Dermis microvascular lymphatic vessel endothelial cell (primary cell): Measurements from ENCODE around the gene ERN1. TPM values are rescaled to one million over a fixed set of nuclear protein-coding genes. Genes with fewer than 3 reads are reported as not detected.

Source experiments
- DNase-seq, 2 donors: peaks; one replicate each; pipeline versions ENCODE4 v3.0.0 to v3.0.0-alpha.2; 2010; ENCODE audit warnings: low read depth in 2 of 2
- total RNA-seq: library from RNA; depleted of rRNA; stranded (reverse); fragments of >200 nt; gene quantifications from 2 replicates; pipeline ENCODE4 v1.2.1, GENCODE V29; 2014

ERN1 gene
- total RNA-seq, 1 donor from 2014 or later = 5.6 TPM

DNA sequence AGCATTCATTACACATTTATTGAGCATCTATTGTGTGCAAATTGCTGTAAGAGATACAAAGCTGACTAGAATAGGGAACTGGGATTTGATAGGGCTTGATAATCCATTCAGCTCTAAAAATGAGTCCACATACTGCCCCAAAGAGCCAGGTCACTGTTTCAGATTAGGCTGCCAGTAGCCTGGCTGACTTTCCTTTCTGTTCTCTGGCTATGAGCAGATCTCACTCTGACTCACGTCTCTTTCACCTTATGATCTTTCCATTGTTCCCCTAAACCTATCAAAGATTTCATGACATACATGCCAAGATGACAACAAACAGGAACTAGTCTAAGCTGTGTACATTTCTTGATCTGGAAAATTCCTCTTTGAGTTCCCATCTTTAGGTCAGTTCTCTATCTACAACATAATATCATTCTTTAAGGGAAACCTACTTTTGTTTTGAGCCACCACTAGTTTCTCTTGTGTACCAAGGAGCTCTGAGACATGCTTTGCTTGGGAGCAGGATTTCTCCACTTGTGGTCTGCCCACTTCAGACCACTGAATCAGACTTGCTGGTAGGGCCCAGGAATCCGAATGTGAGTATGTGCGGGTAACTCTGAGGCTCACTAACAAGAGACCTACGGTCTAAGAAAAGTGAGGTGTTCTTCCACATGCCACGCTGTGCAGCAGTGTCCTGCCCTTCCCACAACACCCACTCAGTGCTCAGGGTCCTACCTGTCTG, 68.6 kb downstream of the ERN1 start:
- peak; percentile 68 to 93 for DNase-seq

DNA sequence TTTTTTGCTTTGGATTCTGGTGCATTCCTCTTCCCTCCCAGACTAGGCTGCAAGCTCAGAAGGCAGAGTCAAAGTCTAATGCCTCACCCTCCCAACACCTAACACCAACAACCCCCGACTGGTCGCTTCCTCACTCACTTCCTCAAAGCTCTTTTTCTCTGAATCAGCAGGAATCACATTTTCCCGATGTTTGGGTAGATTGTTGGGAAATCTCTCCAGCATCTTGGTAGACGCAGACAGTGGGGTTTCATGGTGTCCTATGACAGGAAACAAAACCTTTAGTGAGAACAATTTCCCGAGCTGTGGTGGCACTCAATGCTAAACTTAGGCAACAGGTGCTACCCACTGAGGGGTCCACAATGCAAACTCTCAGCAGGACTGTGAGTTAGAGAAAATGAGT, 69.6 kb downstream of the ERN1 start:
- peak in 1 of 2 donors; percentile 71 for DNase-seq

DNA sequence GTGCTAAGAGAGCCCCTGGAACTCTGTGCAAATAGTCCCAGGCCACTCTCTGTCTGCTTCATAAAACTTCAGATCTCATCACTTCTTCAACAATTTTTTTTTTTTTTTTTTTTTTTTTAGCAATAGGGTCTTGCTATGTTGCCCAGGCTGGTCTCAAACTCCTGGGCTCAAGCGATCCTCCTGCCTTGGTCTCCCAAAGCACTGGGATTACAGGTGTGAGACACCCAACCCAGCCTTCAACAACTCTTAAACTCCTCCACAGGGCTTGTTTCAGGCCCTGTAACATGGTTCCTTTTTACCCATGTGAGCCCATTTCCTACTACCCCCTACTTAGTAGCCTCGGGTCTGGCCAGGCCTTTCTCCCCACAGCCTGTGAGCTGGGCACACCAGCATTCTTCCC, 70.2 kb downstream of the ERN1 start:
- no peak for DNase-seq

DNA sequence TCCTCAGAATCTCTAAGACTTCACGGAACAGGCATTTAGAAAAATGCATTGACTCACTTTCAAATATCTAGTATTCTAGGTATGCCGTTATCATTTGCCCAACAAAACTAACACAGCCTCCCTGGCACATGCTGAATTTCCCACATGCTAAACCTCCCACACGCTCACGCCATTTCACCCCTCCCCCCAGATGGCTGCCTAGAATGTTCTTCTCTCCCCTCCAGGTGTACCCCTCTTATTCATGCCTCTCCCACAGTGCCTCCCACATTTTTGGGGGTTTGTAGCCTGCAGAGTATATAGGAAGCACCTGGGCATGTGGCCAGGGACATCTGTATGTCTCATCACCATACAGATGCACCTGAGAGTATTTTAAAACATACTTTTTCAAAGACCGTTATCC, 71.3 kb downstream of the ERN1 start:
- no peak for DNase-seq

DNA sequence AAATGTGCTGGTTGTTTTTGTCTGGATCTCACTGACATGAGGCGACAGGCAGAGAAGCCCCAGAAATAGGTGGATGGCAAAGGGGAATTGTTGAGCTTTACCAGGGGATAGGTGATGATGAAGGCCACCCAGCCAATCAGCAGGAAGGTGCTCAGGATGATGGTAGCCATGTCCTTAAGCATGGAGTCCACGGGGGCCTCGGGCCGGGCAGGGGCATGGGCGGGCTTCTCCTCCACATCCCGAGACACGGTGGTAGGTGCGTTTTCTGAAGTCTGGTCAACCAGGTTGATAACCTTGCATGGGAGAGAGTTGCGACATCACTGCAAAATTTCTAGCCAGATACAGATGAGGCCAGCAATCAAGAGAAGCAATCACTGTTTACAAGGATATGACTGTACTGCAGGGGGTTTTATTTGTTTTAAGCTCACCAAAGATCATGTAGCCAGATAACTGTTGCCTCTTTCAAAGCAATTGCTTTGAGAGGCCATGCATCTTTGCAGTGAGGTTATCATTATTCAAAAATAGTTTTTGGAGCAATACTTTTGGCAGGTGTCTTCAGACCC, 72.2 kb downstream of the ERN1 start:
- no peak for DNase-seq

DNA sequence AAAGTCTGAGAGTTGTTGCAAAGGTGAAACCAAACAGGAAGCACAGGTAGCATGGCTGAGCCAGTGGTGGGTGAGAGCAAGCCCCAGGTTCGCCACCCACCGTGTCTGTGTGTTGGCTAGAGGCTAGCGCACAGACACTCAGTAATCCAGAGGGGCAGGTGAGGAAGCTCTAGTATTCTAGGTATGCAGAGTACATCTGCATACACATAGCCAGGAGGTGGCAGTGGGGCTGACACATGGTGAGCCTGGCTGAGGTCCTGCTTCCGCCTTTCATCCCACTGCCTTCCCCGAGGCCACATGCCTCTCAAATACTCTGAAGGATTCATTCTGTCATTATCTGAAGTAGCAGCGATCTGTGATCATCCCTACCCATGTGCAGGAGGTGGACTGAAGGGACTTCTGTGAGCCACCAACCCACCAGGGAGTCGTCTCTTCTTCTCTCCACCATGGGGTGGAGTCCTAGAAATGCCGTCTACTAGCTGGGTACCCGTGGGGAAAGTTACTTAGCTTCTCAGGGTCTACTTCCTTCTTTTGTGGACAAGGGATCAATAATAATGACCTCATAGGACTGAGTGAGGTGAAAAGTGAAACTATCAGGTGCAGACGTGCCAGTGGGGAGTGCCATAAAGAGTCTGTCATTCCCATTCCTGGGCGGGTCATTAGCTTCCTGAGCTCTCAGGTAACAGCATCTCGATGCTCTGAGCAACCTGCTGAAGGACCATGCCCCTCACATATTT, 73.5 kb downstream of the ERN1 start:
- no peak for DNase-seq

DNA sequence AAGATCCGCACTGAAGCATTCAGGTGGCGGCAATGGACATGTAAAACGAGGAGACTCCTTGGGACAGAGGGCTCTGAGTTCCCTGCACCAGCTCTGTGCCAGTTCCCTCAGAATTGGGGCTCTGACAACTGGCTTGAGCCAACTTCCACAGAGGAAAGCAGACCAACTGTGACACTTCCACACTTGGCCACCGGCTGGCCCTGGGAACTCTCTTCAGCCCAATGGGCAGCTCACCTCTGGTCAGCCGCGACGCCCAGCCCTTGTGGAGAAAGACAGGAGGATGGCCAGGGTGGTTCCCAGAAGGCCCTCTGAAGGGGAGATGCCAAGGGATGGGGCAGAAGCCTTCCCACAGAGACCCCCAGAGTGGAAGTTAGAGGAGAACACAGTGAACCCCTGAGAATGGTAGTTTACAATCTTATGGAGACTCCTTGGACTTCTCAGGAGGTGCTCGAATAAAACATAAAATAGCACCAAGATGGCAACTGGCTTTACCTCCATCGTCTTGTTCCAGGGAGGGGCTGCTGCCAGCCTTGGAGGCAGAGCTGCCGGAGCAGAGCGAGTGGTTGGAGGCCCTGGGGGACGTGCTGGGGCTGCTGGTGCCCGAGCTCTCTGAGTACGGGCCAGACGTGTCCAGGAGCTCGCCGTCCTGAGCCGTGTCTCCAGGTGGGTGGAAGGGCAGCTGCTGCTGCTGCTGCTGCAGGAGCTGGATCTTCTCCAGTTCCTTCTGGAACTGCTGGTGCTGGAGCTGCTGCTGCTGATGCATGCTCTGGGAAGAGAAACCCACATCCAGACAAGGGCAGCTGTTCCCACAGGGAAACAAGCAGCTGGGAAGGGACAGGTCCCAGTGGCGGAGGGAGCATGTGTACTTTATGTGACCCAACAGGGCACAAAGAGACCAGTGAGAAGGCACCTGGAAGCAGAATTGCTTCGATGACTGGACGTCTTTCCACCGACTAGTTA, 74.5 kb downstream of the ERN1 start:
- DNase-seq = no peak

DNA sequence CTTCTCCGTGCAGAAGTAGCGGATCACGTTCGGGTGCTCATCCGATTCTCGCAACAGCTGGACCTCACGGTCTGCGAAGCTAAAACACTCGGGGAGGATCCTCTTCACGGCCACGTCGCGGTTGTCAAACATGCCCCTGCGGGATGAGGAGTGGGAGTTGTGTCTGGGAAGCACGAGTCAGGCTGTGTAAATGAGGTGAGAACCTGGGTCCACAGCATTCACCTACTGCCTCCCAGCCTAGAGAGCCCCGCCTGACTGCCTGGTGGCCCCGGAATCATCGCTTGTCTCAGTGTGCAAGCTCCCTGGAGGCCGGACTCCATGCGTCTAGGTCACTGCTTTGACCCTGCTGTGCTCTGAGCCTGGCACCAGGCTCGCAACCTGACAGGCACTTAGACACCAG, 75.6 kb downstream of the ERN1 start:
- no peak for DNase-seq

DNA sequence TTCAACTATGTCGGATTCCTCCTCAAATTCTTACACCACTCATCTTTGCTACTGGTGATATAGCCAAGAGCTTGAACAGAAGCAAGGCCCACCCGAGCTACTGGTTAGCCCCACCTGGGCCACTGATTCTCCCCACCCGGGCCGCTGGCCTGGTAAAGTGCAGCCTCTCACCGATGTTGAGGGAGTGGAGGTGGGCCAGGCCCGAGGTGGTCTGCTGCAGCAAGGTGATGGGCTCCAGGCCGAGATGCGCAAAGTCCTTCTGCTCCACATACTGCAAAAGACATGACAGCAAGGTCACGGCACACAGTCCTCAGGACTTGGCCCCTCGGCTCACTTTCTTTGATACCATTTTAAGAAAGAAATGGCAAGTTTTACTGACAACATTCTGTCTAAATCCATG, 76.8 kb downstream of the ERN1 start:
- no peak for DNase-seq

DNA sequence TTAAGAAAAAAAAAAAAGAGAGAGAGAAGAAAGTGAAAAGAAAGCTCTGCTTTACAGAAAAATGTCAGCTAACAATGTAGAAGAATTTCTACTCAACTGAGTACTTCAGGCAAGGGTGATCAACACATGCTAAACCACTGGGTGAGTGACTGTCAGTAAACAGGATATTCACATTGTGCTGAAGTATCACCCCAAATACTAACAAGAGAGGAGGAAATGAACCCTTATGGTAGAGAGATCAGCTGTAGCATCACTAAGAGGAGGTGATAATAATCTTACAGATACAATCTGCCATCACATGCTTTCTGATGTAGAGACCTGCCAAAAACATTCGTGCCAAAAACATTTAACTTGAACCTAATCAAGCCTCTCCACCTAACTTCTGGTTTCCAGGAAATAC, 78.8 kb downstream of the ERN1 start:
- peak; percentile 40 to 48 for DNase-seq

DNA sequence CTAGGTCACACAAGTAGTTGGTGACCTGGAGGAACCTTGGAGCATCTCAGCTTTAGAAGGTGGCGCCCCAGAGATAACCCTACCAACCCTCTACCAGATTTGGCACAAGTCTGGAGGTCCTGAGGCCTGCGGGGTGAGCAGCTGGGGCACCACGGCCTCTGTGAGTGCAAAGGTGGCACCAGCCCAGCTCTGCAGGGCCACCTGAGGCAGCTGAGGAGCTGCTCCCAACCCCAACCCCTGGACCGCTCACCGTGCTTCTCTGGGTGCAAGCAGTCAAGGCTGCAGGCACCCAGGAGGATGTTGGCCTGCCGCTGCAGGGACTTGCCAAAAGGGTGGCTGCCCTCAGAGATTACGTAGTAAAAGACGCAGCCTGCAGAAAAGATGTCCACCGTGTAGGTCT, 81.1 kb downstream of the ERN1 start:
- no peak for DNase-seq

DNA sequence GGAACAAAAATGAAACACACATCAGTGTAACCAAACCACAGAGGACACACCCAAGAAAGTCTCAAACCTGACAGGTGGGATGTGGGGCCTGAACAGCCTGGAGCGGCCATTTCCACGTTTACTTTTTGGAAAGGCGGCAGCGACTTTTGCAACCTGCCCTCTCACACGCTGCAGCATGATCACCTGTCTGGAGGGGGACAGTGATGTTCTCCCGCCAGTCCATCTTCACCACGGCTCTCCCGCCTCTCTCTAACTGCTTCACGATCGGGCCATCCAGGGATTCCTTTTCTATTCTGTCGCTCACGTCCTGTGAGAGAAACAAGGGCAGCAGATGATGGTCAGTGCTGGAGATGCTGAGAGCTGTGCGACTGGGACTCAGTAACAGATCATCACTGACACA, 84.8 kb downstream of the ERN1 start:
- no peak for DNase-seq

DNA sequence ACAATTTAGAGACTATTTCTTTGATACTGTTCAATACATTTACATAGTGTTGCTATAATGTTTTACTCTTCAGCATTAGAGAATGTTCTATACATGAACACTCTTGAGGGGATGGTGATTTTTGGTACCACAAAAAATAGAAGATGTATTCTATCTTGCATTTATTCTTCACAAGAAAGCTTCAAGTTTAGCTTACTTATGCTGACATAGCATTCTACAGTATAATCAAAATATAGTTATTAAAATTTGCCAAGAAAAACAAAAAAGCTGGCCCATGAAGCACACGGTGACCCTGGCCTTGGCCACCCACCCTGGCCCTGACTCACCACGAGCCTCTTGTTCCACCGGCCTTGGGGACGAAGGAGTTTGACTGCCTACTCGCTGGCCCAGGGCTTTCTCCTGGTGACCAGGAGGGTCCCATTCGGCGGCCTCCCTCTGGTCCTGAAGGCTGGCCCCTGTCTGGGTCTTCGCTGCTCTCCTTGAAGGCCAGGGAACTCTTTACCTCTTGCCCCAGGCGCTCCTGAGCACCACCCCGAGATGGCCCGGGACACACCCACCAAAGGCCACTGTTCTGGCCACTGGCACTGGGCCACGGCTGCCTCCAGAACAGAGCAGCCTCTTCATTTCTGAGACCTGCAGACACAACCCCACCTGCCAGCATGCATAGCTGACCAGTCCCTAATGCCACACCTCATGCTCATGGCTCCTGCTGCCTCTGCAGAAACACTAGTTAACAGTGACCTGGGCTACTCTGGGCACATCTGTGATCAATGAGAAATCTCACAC, 87.1 kb downstream of the ERN1 start:
- no peak for DNase-seq

DNA sequence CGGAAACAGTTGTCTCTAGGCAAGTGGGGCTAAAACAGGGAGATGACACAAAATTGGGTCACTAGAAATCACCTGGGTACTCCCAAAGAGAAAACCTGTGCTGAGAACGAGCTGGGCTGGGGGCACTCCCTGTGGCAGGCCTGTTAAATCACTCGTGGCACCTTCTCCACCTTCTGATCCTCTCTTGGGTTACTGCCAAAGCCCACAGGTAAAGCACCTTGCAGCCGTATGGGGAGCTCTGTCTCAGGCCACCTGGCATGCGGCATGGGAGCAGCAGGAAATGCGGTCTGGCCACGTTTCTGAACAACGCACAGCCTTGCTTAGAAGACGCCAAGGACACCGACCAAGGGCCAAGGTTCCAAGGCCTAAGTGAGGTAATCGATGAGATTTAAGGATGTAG, 88.0 kb downstream of the ERN1 start:
- no peak for DNase-seq

DNA sequence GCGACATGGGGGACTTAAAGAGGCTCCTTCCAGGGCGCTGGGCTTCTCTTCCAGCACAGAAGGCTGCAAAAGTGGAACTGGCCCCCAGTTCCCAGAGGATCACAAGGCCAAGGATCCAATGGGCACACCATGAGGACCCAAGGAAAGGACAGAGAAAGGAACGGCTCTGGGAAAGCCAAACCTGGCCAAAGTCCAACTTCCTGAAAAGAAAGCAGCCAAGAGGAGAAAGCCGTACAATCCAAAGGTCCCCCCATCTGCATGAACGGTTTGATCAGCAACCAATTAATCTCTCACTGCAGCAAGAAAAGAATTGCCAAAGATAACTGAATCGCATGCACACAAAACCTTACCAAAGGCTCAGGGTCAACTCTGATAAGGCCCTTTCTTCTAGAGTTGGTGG, 89.7 kb downstream of the ERN1 start:
- DNase-seq = no peak

DNA sequence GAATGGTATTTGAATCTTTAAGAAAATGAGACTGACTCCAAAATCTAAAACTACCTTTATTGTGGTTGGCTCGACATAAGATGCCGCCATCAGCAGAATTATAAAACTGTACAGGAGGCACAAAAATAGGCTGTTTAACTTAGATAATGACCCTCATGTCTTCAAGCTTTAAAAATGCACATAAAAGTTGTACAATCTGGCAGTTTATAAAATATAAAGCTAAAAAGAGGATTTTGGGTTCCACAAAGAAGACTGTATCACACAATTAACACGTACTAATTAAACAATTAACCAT, 90.9 kb downstream of the ERN1 start:
- no peak for DNase-seq

DNA sequence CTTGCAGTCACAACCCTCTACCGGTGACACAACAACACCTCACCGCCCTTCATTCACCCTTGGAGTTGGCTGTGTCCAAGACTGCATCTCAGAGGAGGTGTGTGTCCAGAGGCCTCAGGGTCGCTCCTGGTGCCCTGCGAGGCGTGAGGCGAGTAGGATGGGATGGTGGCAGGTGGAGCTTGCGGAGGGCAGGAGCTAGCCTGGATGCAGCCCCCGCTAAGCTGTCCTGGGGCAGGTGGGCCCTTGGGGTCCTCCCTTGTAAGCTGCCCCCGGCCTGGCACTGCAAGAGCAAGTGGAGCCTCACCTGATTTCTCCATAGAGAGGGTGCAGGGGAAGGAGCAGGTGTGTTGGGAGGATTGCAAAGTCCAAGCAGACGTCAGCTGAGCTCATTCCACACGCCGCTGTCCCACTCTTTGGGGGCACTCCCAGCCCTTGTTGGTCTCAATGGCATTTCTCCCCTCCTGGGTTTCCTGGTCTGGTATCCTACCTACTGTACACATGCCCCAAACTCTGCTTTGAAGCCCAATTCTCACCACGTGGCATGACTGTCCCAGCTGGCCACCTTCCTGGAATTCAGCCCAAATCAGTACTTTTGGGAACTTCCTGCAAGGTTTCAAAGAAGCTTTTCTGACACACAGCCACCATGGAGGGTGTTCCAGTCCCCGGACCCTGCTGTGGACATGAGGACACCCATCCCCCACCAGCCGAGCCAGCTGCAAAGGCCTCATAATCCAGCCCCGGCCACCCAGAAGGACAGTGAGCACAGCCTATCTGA, 91.4 kb downstream of the ERN1 start:
- no peak for DNase-seq

DNA sequence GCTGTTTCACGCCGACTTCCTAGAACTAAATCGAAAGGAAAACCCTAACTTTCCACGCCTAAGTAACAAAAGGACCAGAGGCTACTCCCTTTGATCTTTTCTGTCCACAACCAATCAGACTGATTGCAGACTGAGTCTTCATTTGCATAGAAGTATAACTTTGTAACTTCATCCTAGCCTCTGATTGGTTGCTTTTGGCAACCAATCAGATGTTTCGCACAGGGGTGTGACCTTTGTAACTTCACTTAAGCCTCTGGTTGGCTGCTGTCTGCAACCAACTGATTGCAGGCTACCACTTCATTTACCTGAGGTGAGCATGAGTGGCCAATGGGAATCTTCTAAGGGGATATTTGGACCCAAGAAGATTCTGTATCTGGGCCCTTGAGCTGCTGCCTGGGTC, 92.1 kb downstream of the ERN1 start:
- DNase-seq = no peak

DNA sequence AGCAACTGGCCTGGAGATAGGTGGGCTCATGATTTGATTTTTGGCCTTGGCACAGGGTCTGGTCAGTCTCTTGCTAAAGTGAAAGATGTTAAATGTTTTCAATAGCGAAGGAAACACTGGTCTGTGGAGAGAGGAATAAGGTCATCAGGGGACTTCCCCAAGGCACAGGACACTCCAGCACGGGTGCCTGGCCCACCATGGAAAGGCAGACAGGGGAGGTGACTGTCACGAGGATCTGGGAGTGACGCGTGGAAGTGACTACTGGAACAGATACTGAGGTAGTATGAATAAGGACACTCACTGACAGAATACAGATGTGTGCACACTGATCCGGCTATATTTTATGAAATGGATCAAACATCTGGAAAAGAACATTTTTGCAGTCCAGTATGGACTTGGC, 92.8 kb downstream of the ERN1 start:
- no peak for DNase-seq

DNA sequence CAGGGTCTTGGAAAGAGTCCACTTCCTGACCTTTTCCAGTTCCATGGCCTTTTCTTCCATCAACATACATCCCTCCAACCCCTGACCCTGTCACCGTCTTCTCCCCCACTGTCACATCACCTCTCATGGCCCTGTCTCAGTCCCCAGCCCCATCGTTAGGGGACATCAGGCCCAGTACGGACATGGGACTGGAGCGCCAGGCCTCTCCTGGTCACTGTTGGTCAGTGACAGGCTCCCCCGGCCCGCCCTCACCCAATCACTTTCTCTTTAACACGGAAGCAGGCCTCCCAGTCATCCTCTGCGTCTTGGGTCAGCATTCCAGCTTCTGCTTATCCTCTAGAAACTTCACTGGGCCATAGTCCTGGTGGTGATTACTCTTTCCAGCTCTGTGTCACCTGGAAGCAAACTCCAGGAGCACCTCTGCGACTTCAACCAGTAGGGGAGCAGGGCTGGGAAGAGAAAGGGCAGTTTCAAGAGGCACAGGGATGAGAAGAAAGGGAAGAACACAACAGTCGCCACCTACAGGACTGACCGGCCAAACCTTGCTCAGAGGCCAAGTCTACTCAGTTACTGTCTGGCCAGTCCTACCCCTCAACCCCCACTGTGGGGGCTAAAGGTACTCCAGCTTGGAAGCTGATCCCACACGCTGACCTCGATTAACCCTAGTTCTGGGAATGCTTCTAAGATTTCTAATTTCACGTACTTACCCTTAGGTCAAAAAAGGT, 93.6 kb downstream of the ERN1 start:
- DNase-seq = no peak
